GM18870 (cell line): ENCODE measurements around the gene CDIP1.
"Not testable (repeated sequence)": the region's sequence is repeated elsewhere in the genome, so short reads cannot be mapped to it uniquely, and the experiment has no call there.

Experiments
- ATAC-seq: cut with Tn5 transposase; IDR thresholded peaks from one replicate; pipeline ENCODE4 v1.9.1; 2021; ENCODE audit warnings: moderate library complexity; ENCODE audit not compliant: unreplicated experiment

The CDIP1 gene

GRCh38 chr16:4538350-4539235 is at the start of gene CDIP1:
TSS of gene CDIP1 (minus strand) at chr16:4538773. CDS start at chr16:4514130, 24,643 bp downstream.
- ATAC-seq = no peak

- ATAC-seq = no peak
Observed at GRCh38 chr16:4586291-4586690, 47.7 kb upstream of the CDIP1 start.

- no peak for ATAC-seq
Observed at GRCh38 chr16:4583906-4584305, 45.3 kb upstream of the CDIP1 start.

- ATAC-seq = no peak
Observed at GRCh38 chr16:4580250-4580649, 41.7 kb upstream of the CDIP1 start.

GRCh38 chr16:4578961-4579530 is 40.5 kb upstream of the CDIP1 start:
- no peak for ATAC-seq

GRCh38 chr16:4576008-4576407 is 37.4 kb upstream of the CDIP1 start:
- ATAC-seq = no peak

- no peak for ATAC-seq
Observed at GRCh38 chr16:4574919-4575705, 36.5 kb upstream of the CDIP1 start.

GRCh38 chr16:4573926-4574325 is 35.4 kb upstream of the CDIP1 start:
- ATAC-seq = not testable (repeated sequence)

GRCh38 chr16:4572715-4573114 is 34.1 kb upstream of the CDIP1 start:
- no peak for ATAC-seq

GRCh38 chr16:4570688-4571321 is 32.2 kb upstream of the CDIP1 start:
- ATAC-seq = no peak

GRCh38 chr16:4570086-4570485 is 31.5 kb upstream of the CDIP1 start:
- no peak for ATAC-seq

- no peak for ATAC-seq
Observed at GRCh38 chr16:4566144-4566543, 27.6 kb upstream of the CDIP1 start.

GRCh38 chr16:4564661-4565267 is 26.2 kb upstream of the CDIP1 start:
- ATAC-seq = no peak

GRCh38 chr16:4561596-4561995 is 23.0 kb upstream of the CDIP1 start:
- no peak for ATAC-seq

GRCh38 chr16:4557973-4558372 is 19.4 kb upstream of the CDIP1 start:
- ATAC-seq = no peak

GRCh38 chr16:4556580-4556979 is 18.0 kb upstream of the CDIP1 start:
- ATAC-seq = no peak

GRCh38 chr16:4556112-4556511 is 17.5 kb upstream of the CDIP1 start, which contains the start of gene C16orf96:
TSS of gene C16orf96 (plus strand) at chr16:4556340. CDS start at chr16:4556490, 150 bp downstream.
- ATAC-seq = no peak

GRCh38 chr16:4552541-4552940 is 14.0 kb upstream of the CDIP1 start:
- ATAC-seq = no peak

- ATAC-seq = no peak
Observed at GRCh38 chr16:4550591-4550990, 12.0 kb upstream of the CDIP1 start.

- no peak for ATAC-seq
Observed at GRCh38 chr16:4548124-4548523, 9.6 kb upstream of the CDIP1 start.

- no peak for ATAC-seq
Observed at GRCh38 chr16:4544473-4544872, 5.9 kb upstream of the CDIP1 start.
